Kidney (tissue), 14 donors: ENCODE measurements around the gene FKBP8. TPM values are rescaled to one million over a fixed set of nuclear protein-coding genes. Genes with fewer than 3 reads are reported as not detected.
A peak's percentile ranks its signal among the peaks of the same experiment; 100 is the strongest.

Experiments
- DNase-seq, 5 donors: peaks; one replicate each; pipeline ENCODE4 v3.0.0-alpha.2; 2013 to 2020
- FAIRE-seq: peaks from 2 replicates; lab custom pipeline; 2012; peaks lifted over from hg19 to GRCh38; lab: Jason Lieb, UNC
- H3K27ac ChIP-seq, 2 donors: one replicate each; pipeline ENCODE4 v1.7.0; 2013; ENCODE audit warnings: low read depth in 2 of 2, low read length in 2 of 2, inconsistent platforms in 1 of 2
- H3K27me3 ChIP-seq: one replicate; pipeline ENCODE4 v1.7.1; 2013; ENCODE audit warnings: low read length, inconsistent platforms; ENCODE audit not compliant: control insufficient read depth, insufficient read depth
- H3K36me3 ChIP-seq, 3 donors: one replicate each; pipeline versions ENCODE4 v1.7.0 to v1.7.1; 2013; ENCODE audit warnings: low read length in 3 of 3, control low read depth in 1 of 3, inconsistent platforms in 1 of 3; ENCODE audit not compliant: insufficient read depth in 3 of 3, control insufficient read depth in 2 of 3
- H3K4me1 ChIP-seq, 3 donors: one replicate each; pipeline versions ENCODE4 v1.7.0 to v1.7.1; 2013; ENCODE audit warnings: low read length in 3 of 3, inconsistent platforms in 1 of 3, low read depth in 1 of 3; ENCODE audit not compliant: control insufficient read depth in 2 of 3, insufficient read depth in 2 of 3
- H3K4me3 ChIP-seq, 3 donors: one replicate each; pipeline versions ENCODE4 v1.7.0 to v1.8.1; 2013; ENCODE audit warnings: low read length in 3 of 3, control low read depth in 1 of 3, inconsistent platforms in 1 of 3
- H3K9ac ChIP-seq, 3 donors: one replicate each; pipeline versions ENCODE4 v1.7.0 to v1.7.1; 2013; ENCODE audit warnings: low read length in 3 of 3, control low read depth in 1 of 3, inconsistent platforms in 1 of 3
- H3K9me3 ChIP-seq, 3 donors: one replicate each; pipeline versions ENCODE4 v1.7.0 to v1.7.1; 2013; ENCODE audit warnings: low read length in 3 of 3, control low read depth in 1 of 3, inconsistent platforms in 1 of 3; ENCODE audit not compliant: control insufficient read depth in 2 of 3, insufficient read depth in 1 of 3
- intact Hi-C: fragments of 100-400 bp; cut with DNase I; formaldehyde crosslinking; loops from one replicate; pipeline ENCODE4 v1.11.1; 2022
- polyA plus RNA-seq: library from polyadenylated mRNA; stranded (reverse); fragments of 350-450 nt; fragmentation: Illumina TruSeq; extraction: RNeasy Lipid Tissue Mini Kit (QIAGEN cat#74804); gene quantifications from one replicate; pipeline ENCODE4 v1.2.3, GENCODE V29; 2014; ENCODE audit warnings: low read depth, low replicate concordance; ENCODE audit not compliant: insufficient read depth
- total RNA-seq: library from RNA; stranded (reverse); fragmentation: NEBNext Ultra II Directional; extraction: Animal tissue kit (Norgen Biotek cat#: 25700); gene quantifications from one replicate; pipeline ENCODE4 v1.2.1, GENCODE V29; 2021
- TF ChIP-seq, protein P1 (sequence below): IDR thresholded peaks from 3 replicates; pipeline ENCODE4 v1.5.1; 2012; ENCODE audit warnings: mild to moderate bottlenecking, moderate library complexity, borderline replicate concordance; ENCODE audit not compliant: insufficient read depth; ENCODE audit errors: extremely low read depth
- donor health status: control.
- donor health status: control.
- donor health status: control.
- donor health status: control.
- donor health status: control.
- donor health status: DM: yes; HTN: yes; CAD: no.
- donor health status: Normal renal cell carcinoma (clear cell type).

The FKBP8 gene
- total and polyA plus RNA-seq, 2 donors from 2014 or later, result 207 to 314 TPM

DNA sequence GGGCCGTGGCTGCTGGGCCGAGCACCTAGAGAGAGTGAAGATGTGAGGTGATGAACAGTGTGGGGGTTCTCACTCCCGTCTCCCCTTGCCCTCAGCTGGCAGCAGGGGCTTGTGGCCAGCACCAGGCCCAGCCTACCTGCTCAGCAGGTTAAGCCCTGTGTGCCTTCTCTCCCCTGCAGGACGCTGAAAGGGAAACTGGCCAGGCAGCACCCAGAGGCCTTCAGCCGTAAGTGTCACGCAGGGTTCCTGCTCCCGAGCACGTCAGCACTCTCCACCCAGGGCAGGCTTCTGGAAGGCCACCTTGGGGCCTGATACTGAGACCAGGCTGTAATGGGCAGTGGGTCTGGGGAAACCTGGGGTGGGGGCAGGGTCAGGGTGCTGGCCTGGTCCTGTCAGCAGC, 23.6 kb upstream of the FKBP8 start:
- Histone ChIP-seq H3K36me3 (peaks cover 4 to 22% (median 12%) of the 10 kb centered on the region in 3 donors), H3K27ac (no peak overlapping the region), H3K4me3 (no peak overlapping the region), H3K9me3 (no peaks in the 10 kb centered on the region), H3K4me1 (no peaks in the 10 kb centered on the region), H3K27me3 (no peaks in the 10 kb centered on the region), H3K9ac (no peak overlapping the region)
- DNase-seq (no peak), FAIRE-seq (no peak)
- TF ChIP-seq, protein P1, sequence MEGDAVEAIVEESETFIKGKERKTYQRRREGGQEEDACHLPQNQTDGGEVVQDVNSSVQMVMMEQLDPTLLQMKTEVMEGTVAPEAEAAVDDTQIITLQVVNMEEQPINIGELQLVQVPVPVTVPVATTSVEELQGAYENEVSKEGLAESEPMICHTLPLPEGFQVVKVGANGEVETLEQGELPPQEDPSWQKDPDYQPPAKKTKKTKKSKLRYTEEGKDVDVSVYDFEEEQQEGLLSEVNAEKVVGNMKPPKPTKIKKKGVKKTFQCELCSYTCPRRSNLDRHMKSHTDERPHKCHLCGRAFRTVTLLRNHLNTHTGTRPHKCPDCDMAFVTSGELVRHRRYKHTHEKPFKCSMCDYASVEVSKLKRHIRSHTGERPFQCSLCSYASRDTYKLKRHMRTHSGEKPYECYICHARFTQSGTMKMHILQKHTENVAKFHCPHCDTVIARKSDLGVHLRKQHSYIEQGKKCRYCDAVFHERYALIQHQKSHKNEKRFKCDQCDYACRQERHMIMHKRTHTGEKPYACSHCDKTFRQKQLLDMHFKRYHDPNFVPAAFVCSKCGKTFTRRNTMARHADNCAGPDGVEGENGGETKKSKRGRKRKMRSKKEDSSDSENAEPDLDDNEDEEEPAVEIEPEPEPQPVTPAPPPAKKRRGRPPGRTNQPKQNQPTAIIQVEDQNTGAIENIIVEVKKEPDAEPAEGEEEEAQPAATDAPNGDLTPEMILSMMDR, result no peak
- intact Hi-C loops, result no loop called here

DNA sequence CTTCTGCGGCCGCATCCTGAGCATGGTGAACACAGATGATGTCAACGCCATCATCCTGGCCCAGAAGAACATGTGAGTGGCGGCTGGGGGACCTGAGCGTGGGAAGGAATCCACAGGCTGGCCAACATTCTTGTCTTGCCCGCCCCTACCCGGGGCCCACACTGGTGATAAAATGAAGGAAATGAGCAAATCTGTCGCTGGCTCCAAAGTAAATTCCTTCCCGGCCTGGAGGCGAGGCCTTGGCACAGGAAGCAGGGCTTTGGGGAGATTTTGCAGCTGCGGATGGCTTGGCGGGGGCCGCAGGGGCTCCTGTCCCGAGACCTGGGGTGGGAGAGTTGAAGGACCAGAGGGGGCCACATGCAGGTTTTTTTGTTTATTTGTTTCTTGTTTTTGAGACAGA, 18.7 kb upstream of the FKBP8 start:
- intact Hi-C loops, result no loop called here
- no peak for FAIRE-seq
- peak overlapping the region; percentile 25 to 53 for H3K27ac ChIP-seq
- TF ChIP-seq, protein P1, result no peak
- no peak overlapping the region for H3K9ac ChIP-seq
- no peak for DNase-seq
- H3K4me1 ChIP-seq, result peaks cover 0 to 3% (median 2%) of the 10 kb centered on the region in 3 donors
- H3K36me3 ChIP-seq, result peaks cover 4 to 12% (median 9%) of the 10 kb centered on the region in 3 donors
- no peak overlapping the region for H3K4me3 ChIP-seq
- no peaks in the 10 kb centered on the region for H3K27me3 ChIP-seq
- no peaks in the 10 kb centered on the region for H3K9me3 ChIP-seq

DNA sequence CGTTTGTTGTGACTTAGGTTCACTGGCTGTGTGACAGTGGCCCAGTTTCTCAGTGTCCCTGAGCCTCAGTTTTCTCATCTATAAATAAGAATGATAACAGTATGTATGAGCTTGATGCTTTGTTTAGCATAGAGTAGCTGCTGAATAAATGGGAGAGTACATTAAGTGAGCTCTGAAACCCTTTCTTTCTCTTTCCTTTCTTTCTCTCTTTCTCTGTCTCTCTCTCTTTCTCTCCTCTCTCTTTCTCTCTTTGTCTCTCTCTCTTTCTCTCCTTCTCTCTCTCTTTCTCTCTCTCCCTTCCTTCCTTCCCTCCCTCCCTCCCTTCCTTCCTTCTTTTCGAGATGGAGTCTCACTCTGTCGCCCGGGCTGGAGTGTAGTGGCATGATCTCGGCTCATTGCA, 16.3 kb upstream of the FKBP8 start:
- H3K36me3 ChIP-seq, result peaks cover 3 to 8% (median 3%) of the 10 kb centered on the region in 3 donors
- no peak overlapping the region for H3K27ac ChIP-seq
- DNase-seq (no peak), FAIRE-seq (no peak)
- no peaks in the 10 kb centered on the region for H3K9me3 ChIP-seq
- no peak overlapping the region for H3K4me3 ChIP-seq
- TF ChIP-seq, protein P1, result no peak
- intact Hi-C loops, result no loop called here
- H3K4me1 ChIP-seq, result peaks cover 0 to 3% (median 2%) of the 10 kb centered on the region in 3 donors
- H3K9ac ChIP-seq, result no peak overlapping the region
- no peaks in the 10 kb centered on the region for H3K27me3 ChIP-seq

DNA sequence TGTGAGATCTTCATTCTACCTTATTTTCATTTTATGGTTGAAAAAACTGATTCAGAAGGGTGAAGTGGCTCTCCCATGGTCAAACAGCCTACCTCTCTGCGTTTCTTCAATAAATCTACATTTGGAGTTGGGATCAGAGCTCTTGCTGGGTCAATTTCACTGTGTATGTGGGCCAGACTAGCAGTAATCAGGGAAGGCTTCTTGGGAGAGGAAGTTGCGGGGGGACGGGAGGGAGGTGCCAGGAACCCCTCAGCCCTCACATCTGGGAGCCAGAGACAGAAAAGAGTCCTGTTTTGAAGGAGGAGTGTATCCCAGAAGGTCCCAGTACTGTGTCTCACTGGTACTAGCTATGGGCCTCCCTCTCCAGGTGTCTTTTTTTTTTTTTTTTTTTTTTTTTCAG, 15.2 kb upstream of the FKBP8 start:
- Histone ChIP-seq H3K36me3 (peaks cover 0 to 5% (median 0%) of the 10 kb centered on the region in 3 donors), H3K9me3 (no peaks in the 10 kb centered on the region), H3K9ac (peak overlapping the region; percentile 51 to 98 (median 92)), H3K27ac (peak overlapping the region; percentile 93 to 94), H3K27me3 (no peaks in the 10 kb centered on the region), H3K4me1 (peaks cover 0 to 3% (median 2%) of the 10 kb centered on the region in 3 donors), H3K4me3 (peak overlapping the region; percentile 85 to 94 (median 94))
- intact Hi-C loops, result no loop called here
- FAIRE-seq, result no peak
- TF ChIP-seq, protein P1, result no peak
- DNase-seq, result no peak
